WI38 (cell line): ENCODE data around the gene GTF2A1.
"Not testable (repeated sequence)": the region's sequence is repeated elsewhere in the genome, so short reads cannot be mapped to it uniquely, and the experiment has no call there.

Experiments used
- H3K4me3 ChIP-seq: 2 replicates; pipeline ENCODE4 v1.5.1; 2011; ENCODE audit warnings: low read depth, mild to moderate bottlenecking, control low read depth, low read length
- CTCF ChIP-seq: IDR thresholded peaks from 2 replicates; pipeline ENCODE4 v1.5.1; 2012; ENCODE audit warnings: low read depth, mild to moderate bottlenecking, control low read depth, low read length

GTF2A1 gene

GRCh38 chr14:81233615-81234014, 12.9 kb upstream of the GTF2A1 start:
- no peak for TF ChIP-seq CTCF
- H3K4me3 ChIP-seq, result no peak overlapping the region

GRCh38 chr14:81231540-81231939, 10.8 kb upstream of the GTF2A1 start:
- H3K4me3 ChIP-seq, result no peak overlapping the region
- TF ChIP-seq CTCF, result no peak

- H3K4me3 ChIP-seq, result no peak overlapping the region
- TF ChIP-seq CTCF, result no peak
Measured at GRCh38 chr14:81224222-81224621, 3.5 kb upstream of the GTF2A1 start.

- H3K4me3 ChIP-seq, result not testable (repeated sequence)
Measured at GRCh38 chr14:81223788-81224187, 3.0 kb upstream of the GTF2A1 start.

- H3K4me3 ChIP-seq, result no peak overlapping the region
- no peak for TF ChIP-seq CTCF
Measured at GRCh38 chr14:81222691-81223090, 1.9 kb upstream of the GTF2A1 start.

- H3K4me3 ChIP-seq, result no peak overlapping the region
Measured at GRCh38 chr14:81222126-81222525, 1.4 kb upstream of the GTF2A1 start.

GRCh38 chr14:81221579-81222102, 882 bp upstream of the GTF2A1 start:
- H3K4me3 ChIP-seq, result peak overlapping the region; percentile 65
- TF ChIP-seq CTCF, result no peak

More at GRCh38 chr14:81222126-81222525, 1.4 kb upstream of the GTF2A1 start:
- no peak for TF ChIP-seq CTCF

GRCh38 chr14:81220580-81220829, 254 bp downstream of the GTF2A1 start:
- peak overlapping the region; percentile 87 for H3K4me3 ChIP-seq
- TF ChIP-seq CTCF, result no peak
